ENCODE results near the gene INTS13. TPM values are rescaled to one million over a fixed set of nuclear protein-coding genes. Genes with fewer than 3 reads are reported as not detected.

Gene INTS13, protein sequence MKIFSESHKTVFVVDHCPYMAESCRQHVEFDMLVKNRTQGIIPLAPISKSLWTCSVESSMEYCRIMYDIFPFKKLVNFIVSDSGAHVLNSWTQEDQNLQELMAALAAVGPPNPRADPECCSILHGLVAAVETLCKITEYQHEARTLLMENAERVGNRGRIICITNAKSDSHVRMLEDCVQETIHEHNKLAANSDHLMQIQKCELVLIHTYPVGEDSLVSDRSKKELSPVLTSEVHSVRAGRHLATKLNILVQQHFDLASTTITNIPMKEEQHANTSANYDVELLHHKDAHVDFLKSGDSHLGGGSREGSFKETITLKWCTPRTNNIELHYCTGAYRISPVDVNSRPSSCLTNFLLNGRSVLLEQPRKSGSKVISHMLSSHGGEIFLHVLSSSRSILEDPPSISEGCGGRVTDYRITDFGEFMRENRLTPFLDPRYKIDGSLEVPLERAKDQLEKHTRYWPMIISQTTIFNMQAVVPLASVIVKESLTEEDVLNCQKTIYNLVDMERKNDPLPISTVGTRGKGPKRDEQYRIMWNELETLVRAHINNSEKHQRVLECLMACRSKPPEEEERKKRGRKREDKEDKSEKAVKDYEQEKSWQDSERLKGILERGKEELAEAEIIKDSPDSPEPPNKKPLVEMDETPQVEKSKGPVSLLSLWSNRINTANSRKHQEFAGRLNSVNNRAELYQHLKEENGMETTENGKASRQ
- 18.5 and 20.1 TPM in 2 replicates for total RNA-seq

DNA sequence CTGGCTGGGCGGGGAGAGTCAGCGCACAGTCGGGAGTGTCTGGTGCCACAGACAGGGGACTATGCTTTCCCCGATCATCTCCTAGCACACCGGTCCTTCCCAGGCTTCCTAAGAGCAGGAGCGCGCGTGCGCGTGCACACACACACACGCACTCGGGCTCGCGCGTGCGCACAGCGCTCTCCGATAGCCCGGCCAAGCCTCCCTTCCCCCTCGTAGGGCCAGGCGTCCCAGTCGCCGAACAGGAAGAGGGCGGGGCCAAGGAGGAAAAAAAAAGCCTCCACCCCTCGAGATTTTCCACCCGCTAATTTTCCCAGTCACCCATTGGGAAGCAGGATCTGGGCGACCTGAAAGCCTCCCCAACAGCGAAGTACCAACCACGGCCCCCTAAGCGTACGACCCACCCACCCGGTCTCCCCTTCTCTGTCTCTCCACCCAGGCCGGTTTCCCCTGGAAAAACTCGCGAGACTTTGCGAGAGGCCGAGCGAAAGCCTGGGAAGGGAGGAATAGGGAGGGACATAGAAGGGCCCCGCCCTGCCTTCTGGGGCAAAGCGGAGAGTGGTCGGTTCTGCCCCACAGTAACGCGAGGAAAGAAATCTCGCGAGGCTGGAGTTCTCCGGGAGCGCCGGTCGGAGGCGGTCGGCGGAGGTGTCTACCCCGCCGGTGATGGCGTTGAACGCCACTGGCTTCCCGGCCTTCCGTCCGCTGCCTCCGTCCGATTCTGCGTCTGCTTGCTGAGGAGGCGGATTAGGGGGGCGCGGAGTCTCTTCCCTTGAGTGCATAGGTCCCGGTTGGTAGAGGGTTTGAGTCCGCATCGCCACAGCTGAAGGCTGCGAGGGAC lies at the start of gene INTS13, which contains the start of gene FGFR1OP2:
INTS13 (minus strand) TSS at position 119 of the 838 bp plus-strand sequence. CDS start 1,178 bp downstream, outside the sequence.
FGFR1OP2 (plus strand) TSS at position 608 of the 838 bp plus-strand sequence. CDS start 15,689 bp downstream, outside the sequence.

Other genes with a start within 250 kb of the INTS13 start
- gene ITPR2, start 104.8 kb downstream of the INTS13 start, total RNA-seq = 10.5 and 11.0 TPM in 2 replicates
- gene FGFR1OP2, start 489 bp upstream of the INTS13 start, total RNA-seq = 20.0 and 30.1 TPM in 2 replicates
- 16.5 and 32.8 TPM in 2 replicates for gene TM7SF3, start 76.4 kb upstream of the INTS13 start, total RNA-seq
- 25.1 and 39.7 TPM in 2 replicates for gene MED21, start 84.6 kb upstream of the INTS13 start, total RNA-seq
- not detected in 2 replicates for gene C12orf71, start 144.6 kb upstream of the INTS13 start, total RNA-seq